Hematopoietic multipotent progenitor cell treated with erythropoietin and hydrocortisone succinate and interleukin-3 and kit ligand, for 15 days (in vitro differentiated cells): ENCODE data around the gene PHF21B.

Source experiments
- DNase-seq: peaks from one replicate; pipeline ENCODE4 v3.0.0-alpha.2; 2015; ENCODE audit warnings: low spot score

Gene PHF21B

GRCh38 chr22:44892803-44893730, 116.7 kb downstream of the PHF21B start:
- no peak for DNase-seq

GRCh38 chr22:44892243-44892642, 117.6 kb downstream of the PHF21B start:
- DNase-seq: no peak

- no peak for DNase-seq
These were observed 118.0 kb downstream of the PHF21B start for GRCh38 chr22:44891791-44892190.

DNA sequence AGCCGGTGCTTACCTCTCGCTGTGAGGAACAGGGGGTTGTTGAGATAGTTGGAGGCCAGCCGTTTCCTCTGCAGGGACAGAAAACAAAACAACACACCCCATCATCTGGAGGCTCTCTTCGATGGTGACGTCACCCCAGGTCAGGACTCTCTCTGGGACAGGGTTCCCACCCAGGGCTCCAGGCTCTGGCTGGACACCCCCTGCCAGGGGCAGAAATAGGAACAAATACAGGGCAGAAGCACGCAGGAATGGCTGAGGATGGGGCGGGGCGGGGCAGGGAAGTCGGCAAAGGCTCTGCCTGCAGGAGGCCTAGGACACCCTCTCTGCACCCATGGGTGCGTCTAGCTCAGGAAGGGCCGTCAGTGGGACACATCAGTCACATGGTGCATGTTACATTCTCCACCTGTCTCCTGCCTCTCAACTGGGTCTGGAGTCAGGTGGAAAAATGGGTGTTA, 118.5 kb downstream of the PHF21B start:
- DNase-seq: no peak

DNA sequence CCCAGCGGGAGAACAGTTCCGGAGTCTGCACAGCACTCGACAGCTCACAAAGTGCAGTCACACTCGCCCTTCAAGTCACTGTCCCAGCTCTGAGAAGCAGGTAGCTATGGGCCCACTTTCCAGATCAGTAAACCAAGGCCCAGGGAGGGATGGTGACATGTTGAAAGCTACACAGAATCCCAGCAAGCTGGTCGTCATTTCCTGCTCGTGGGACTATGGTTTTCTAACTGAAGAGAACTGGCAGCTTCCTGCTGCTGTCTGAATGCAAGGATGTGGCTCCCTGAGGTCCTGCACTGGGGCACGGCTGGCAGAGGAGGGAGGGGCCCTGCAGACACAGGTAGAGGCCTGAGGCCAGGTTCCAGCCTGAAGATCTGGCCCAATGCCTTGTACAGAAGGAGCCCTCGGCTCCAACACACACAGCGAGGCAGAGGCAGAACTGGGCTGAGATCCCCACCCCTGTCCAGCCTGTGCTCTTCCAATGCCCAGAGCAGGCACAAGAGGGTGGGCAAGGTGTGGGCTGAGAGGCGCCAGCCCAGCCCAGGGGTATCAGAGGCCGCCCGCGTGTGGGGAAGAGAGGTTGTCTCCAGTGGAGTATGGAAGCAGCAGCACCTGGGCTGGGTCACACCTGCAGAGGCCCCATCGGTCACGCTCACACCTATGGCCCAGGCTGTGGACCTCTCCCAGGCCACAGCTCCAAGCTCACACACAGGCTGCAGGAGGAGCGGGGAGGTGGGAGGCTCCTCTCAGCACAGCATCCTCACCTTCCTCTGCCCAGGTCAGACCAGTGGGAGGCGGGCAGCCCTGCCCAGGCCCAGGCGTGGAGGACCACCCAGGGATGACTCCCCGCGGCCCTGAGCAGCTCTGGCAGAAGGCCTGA, 119.2 kb downstream of the PHF21B start:
- no peak for DNase-seq

- no peak for DNase-seq
These were observed 120.4 kb downstream of the PHF21B start for GRCh38 chr22:44889255-44889878.

DNA sequence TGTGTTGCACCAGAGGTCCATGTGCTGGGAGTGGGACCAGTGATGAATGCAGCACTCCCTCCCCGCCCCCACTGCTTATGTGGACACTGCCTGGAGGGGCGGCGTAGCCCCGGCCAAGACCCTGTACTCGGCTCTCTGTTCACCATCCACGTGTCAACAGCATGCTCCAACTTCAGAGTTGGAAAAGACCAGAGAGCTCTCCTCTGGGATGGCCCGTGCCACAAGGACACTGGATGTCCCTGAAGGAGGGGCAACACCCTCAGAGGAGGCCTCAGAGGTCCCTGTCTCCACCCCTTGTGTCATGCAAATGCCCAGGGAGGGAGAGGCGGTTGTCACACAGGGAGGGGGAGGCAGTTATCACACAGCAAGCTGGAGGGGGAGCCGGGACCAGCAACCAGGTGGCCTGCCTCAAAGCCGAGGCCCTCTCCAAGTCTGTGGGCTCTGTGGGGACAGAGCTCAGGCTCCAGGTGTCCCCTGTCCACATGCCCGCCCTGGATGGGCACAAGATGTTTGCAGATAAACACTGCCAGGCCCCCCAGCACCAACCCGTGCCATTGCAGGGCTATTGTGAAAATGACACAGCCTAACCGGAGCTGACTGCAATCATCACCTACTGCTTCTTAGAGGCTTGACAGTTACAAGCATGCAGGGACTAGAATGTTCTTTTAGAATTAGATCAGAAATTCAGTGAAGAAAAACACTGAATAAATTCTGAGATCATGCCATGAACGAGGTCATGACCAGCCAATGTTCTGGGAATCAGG, 121.1 kb downstream of the PHF21B start:
- DNase-seq: no peak

- DNase-seq: no peak
These were observed 121.9 kb downstream of the PHF21B start for GRCh38 chr22:44887941-44888366.

DNA sequence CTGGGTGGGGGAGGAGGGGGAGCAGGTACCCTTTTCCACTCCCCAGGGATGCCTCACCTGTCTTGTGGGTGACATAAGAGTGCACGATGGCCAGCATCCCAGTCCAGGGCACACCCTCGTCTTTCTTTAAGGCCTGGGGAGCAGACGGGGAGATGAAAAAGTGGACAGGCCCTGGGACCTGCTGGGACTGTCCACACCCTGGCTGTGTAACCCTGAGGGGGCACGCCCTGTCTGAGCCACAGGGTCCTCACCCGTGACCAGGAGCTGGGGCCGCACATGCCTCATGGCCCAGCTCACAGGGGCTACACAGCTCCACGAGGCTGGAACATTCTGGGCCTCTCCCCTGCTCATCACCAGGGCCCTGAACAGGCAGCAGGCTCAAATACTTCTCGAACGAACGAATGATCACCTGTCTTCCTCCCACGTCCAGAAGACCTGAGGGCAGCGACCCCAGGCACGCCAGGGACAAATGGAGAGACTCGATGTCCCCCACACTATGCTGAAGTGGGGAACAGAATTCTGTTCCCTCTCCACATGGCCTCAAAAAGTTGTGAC, 123.9 kb downstream of the PHF21B start:
- DNase-seq: no peak

DNA sequence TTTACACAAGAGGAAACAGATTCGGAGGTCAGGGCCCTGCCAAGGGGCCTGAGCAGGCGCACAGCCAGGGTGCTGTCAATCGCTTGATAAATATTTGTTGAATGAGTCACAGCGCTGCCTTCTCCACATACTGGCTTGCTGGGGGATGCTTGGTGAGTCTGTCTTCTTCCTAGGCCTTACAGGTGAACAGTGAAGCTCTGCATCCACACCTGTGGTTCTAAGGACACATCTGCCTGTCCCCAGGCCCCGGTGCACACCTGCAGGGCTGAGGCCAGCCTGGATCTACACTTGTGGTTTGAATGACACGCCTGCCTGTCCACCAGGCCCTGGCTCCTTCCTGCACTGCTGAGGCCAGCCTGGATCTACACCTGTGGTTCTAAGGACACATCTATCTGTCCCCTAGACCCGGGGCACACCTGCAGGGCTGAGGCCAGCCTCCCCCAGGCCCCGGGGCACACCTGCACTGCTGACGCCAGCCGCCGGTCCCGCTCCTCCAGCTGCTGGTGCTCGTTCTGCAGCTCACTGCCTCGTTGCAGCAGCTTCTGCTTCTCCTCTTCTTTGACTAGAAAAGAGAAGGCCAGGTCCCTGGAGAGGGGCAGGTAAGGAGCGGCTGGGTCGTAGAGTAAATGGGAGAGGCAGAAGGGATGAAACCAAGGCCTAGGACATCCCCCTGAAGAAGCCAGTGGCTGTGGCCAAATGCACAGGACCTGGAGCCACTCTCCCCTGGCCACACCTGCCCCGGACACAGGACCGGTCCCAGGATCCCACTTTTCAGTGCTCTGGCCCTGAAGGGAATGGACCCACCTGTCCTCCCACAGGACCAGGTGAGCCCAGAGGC, 124.6 kb downstream of the PHF21B start:
- no peak for DNase-seq

GRCh38 chr22:44884562-44884961, 125.2 kb downstream of the PHF21B start:
- no peak for DNase-seq

DNA sequence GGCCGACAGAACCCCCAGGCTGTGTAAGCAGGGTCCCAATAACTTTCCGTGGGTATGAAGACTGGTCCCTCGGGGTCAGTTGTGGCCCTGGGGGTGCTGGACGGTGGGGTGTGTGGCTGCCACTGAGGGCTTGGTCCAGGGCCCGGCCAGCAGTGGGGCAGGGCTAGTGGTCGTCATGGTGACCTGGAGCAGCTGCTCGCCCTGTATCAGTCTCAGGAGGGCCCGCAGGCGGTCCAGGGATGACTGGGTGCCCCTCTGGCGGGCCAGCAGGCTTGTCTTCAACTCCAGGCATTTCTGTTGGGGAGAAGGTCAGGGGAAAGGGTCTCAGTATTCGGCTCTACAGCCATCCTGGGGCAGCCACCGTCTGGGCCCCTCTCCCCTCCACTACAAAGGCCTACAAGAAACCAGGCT, 126.8 kb downstream of the PHF21B start:
- no peak for DNase-seq

- no peak for DNase-seq
These were observed 127.4 kb downstream of the PHF21B start for GRCh38 chr22:44882226-44882905.

- no peak for DNase-seq
These were observed 128.2 kb downstream of the PHF21B start for GRCh38 chr22:44881624-44882023.

- DNase-seq: no peak
These were observed 129.1 kb downstream of the PHF21B start for GRCh38 chr22:44880610-44881290.

GRCh38 chr22:44879301-44879680, 130.5 kb downstream of the PHF21B start:
- DNase-seq: no peak

DNA sequence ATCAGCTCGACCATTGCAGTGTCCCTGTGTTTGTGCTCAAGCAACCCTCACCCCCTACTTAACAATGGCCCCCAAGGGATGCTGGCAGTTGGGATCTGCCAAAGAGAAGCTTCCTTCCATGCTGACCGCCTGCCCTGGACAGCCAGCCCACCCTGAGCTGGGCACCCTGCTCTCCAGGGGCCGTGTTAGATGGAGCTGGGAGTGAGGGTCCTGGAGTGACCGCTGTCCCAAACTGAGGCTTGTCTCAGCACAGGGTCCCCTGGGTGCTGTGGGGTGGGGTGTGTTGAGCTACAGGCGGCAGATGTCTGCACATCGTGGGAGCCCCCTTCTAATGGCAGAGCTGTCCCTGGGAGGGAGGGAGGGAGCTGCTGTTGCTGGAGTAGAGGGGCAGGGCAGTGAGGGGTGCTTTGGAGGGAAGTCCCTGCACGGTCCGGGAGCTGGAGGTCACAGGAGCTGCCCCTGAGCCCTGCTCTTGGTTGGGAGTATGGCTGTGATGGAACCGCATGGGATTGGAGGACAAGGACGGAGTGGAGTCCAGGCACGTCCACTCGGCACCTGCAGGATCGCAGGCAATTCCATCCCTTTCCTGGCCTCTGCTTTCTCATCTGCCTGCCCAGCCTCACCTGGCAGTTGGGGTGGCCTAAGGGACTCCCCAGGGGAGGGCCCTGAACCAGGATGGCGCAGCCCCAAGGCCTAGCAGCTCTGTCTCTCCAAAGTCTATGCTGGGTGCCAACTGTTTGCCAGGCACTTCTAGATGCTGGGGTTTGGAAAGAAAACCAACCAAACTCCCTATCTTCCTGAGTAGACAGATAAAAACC, 131.1 kb downstream of the PHF21B start:
- DNase-seq: no peak

DNA sequence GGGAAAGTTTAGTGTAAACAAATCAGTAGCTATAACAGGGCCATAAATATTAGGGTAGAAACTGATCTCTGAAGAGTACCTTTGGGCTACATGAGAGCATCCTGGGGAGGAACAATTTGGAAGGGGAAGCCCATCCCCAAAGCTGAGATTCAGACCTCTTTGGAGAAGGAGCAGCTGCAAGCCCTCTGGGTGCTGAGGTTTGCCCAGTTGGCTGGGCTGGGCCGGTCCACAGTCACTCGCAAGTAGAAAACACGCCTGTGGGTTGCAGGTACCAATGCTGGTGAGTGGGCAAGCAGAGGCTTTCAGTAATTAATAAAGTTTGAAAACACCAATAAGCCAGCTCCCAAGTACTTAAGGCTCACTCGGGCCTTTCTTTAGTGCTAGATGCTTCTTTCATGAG, 132.9 kb downstream of the PHF21B start:
- no peak for DNase-seq
